GM20431 (cell line): Measurements from ENCODE around the gene OPCML.

ENCODE experiments used
- in situ Hi-C: fragments of 300-500 bp; cut with MseI, MboI; formaldehyde crosslinking; loops from one replicate; pipeline ENCODE4 v1.15.0; 2020; ENCODE audit warnings: low sequenced_read_pairs; ENCODE audit not compliant: unreplicated experiment

Gene OPCML

DNA sequence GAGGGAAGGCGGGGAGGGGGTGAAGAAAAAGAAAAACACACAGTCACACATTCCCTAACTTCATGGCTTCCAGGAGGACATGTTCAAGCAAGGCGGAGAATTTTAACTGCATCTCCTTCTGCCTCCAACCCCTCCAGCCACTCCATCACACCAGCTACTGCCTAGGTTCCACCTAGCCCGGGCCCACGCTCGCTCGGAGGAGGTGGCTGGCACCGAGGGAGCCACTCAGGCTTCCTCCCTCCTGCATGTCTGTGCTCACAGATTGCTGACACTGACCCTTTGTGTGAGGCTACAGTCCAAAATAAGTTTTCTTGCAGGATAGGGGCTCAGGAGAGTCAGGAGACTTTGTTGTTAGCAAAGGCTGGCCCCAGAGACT is 9.4 kb upstream of the OPCML start:
- in situ Hi-C loops: no loop called here

DNA sequence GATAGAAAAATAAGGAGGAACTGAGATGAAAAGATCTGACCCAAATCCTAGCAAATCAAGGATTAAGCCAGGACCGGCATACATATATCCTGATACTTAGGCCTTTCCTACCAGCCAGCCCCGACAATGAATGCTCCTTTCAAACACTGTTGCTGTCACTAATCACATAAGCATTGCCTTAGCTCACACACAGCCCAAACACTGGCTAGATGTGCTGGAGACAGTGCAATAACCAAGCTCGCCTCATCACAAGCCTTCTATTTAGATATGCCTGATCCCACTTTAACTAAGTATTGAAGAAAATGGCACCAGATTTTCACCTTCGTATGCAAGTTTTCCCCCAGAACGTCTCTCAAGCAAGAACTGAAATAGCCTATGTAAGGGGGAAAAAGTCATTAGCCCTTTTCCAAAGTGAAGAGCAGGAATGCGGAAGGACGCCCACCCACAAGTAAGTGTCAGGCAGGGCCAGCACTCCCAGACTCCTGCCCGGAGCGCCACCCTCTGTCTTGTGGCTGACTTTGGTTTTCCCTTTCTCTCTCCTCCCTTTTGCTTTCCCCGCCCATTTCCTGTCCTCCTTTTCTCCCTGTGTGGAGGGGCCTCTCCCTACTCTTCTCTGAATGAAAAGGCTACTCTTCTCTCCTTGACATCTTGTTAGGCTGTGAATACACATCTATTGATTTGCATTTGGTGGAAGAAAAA is 8.9 kb upstream of the OPCML start:
- in situ Hi-C loops: no loop called here

DNA sequence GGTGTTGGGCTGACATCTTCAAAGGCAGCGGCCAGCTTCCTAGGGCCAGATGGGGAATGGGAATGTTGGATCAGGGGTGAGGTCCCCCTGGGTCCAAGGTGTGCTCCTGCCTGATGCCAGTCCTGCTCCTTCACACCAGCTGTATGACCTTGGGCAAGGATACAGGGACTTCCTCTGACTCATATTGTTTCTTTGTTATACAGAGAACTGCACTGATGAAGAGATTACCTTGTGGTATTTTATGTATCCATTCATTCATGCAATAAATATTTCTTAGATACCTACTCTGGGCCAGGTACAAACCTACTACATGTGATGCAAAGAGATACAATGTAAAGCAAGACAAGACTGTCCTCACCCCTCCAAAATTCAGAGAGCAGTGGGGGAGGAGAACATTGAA is 3.9 kb upstream of the OPCML start:
- in situ Hi-C loops: no loop called here

DNA sequence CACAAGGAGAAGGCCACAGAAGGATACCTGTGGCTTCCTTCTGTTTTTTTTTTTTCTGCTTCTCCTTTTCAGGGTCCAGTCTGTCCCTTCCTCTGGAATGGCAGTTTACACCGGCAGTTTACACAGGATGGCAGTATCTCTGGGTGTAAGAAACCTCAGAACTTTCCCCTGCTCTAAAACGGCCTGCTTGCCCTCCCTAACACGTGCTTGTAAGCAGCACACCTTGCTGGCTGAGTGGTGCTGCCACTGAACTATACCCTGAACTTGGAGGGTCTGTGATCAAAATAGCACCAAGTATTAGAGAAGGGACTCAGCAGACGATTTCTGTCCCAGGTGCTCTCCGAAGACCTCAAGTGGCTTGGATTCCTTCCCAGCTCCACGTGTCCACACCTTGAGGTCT is 904 bp upstream of the OPCML start:
- in situ Hi-C loops: no loop called here

DNA sequence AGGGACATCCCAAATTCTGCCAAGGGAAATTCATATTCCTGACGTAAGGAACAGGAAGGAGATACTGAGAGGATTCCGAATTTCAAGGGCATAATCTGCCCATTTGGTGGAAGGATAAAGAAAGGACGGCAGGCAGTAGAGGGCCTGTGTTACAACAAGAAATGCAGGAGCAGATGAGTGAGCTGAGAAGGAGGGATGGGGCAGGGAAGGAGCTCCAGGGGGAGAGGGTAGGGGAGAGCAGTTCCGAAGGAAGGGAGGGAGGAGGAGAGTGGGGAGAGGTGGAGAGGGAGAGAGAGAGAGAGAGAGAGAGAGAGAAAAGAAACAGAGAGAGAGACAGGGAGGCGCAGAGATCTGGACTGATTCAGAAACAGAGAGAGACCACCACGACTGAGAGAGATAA is 843 bp downstream of the OPCML start:
- in situ Hi-C loops: no loop called here

DNA sequence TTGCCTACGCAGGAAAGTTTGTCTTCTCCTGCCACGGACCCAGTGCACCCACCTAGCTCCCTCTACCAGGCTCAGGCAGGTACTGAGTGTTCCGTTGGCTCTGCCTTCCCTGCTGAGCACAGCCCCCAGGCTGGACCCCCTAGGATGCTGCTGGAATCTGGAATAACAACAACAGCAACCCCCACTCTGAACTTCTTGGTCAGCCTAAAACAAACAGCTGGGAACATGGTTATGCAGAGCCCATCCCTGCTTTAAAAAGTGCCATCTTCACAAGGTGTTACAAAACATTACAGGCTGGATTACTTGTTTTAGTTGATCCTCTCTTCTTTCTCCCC is 1.8 kb downstream of the OPCML start:
- in situ Hi-C loops: no loop called here

DNA sequence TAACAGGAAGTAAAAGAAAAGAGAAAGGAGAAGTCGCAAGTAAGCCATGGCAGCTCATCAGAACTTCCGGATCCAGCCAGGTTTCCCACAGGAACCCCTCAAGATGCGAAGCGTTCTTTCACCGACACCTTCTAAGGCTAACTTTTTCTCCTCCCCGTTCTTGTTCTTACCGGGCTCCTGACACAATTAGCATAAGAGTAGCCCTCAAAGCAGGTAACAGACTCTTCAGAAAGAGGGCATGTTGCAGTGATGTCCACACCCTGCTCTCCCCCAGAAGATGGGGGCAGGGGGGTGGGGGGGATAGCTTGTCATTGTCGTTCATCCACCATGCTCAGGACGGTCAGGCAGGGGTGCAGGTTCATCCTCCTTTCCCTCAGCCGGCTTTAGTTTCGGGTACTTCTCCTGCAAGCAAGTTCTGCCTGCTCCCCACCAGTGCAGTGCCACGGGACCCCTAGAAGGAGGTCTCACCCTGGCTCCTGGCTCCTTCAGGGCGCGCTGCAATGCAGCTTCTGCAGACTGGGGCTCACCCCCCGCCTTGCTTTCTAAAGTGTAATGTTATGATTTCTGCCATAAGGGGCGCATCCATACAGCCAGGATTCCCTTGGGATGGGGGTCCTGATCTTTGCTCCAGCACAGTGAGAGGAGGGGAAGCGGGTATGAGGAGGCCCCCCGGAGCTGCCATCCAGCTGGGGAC is 2.3 kb downstream of the OPCML start:
- in situ Hi-C loops: no loop called here

DNA sequence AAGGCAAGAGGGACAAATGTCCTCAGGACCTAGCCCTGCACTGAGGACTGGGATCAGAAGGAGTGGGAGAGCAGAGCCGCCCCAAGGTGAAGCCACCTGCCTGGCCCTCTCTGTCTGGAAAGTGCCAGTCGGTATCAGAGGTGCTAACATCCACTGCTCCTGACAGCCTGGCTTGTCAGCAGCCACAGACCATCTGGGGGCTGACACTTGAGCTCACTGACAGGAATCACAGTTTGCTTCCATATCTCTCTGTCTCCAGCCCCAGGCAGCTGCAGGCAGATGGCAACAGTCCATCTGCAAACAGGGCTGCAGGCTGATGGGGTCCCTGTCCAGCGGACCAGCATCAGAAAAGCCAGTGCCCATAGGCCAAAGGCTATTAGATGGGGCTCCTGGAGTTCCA is 5.5 kb downstream of the OPCML start:
- in situ Hi-C loops: no loop called here

DNA sequence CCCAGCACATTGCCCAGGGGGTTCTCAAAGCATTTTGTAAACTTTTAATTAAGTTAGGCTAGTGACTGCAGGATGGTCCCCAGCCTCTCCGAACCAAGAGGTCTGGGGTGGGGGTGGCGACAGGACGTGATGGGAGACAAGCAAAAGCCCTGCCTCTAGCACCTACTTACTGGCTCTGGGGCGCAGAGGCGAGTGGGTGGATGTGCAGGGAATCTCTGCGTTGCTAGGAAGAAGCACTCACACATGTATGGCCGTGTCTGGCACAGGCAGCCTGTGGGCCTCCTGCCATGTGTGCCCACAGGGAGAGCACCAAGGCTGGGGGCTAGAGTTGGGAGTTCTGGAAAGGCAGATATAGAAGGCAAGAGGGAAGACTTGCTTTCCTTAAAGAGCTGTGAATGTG is 6.3 kb downstream of the OPCML start:
- in situ Hi-C loops: no loop called here

DNA sequence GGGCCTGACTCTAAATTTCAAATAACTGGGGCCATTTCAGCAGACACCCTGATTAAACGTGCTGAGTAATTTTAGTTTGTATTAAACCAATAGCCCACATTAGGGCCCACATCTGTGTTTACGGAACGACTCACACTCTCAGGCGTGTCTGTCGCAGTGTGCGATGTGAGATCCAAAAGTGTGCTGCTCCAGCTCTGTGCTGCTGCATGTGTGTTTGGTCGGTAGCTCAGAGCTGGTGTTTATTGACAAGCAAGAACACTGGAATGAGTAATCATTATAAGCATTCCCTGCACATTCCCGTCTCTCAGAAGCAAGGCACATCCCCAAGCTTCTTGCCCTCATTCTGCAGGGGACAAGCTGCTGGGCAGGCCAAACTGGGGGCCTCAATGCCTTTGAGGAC is 7.8 kb downstream of the OPCML start:
- in situ Hi-C loops: no loop called here

DNA sequence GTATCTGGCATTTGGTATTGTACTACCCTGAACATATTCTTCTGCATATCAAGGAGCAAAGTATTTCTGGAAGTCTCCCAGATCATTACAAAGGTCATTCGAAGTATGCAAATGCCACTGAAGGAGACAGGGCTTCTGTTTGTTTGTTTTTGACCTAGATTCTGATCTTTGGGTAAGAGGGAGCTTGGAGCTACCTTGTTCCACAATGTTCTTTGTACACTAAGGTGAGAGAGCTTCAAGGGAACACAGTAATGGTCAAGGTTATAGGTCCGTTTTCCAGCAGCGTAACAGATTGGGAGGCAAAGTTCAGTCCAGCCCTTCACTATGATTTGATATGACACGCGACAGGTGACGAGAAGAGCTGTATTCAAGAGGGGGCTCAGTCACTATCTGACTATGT is 10.0 kb downstream of the OPCML start:
- in situ Hi-C loops: no loop called here

DNA sequence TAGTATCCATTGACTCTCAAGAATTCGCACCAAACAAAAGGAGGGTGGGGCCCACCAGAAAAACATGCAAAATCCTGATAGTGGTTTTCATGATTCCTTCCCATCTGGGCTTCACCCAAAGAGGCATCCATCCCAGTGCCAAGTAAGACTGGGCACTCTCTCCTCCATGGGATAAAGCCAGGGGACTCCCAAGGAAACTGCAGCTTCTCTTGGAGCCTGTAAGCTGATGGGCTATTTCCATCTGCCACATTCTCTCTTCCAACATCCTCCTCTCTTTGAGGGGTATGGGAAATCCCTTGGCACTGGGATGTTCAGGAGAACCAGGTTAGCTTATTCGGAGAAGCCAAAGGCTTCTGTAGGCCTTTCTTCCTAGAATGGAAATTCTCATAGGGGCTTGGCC is 10.8 kb downstream of the OPCML start:
- in situ Hi-C loops: no loop called here

DNA sequence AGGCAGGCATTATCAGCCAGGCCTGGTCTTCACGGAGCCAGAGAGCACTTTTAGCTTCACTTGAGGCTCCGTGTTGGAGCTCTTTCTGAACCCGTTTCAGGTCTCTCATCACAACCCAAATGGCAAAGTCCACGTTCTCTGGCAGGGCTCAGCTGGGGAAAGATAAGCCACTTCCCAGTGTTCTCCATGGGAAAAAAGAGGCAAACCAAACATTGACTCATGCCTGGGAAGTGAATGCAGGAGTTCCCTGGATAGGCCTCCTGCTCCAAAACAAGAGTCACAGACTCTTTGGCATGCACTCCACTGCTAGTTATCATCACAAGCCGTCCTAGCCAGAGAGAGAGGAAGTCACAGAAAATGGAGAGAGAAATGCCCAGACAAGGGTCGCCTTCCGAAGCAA is 11.6 kb downstream of the OPCML start:
- in situ Hi-C loops: no loop called here

DNA sequence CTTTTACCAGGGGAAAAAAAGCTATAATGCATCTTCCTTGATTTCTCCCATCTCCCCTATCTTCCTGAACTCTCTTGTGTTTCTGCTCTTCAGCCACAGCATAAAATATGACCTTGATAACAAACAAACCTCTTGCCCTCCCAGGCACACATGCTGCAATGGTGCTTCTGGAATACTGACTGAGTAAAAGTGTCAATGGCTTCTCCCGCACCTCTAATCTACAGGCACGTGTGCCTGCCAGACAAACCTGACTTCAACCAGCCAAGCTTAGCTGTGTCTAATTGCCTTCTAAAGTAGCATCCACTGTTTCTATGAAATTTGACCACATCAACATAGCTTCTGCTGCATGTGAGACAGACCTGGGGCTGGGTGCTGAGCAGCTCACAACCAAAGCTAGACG is 12.7 kb downstream of the OPCML start:
- in situ Hi-C loops: no loop called here

DNA sequence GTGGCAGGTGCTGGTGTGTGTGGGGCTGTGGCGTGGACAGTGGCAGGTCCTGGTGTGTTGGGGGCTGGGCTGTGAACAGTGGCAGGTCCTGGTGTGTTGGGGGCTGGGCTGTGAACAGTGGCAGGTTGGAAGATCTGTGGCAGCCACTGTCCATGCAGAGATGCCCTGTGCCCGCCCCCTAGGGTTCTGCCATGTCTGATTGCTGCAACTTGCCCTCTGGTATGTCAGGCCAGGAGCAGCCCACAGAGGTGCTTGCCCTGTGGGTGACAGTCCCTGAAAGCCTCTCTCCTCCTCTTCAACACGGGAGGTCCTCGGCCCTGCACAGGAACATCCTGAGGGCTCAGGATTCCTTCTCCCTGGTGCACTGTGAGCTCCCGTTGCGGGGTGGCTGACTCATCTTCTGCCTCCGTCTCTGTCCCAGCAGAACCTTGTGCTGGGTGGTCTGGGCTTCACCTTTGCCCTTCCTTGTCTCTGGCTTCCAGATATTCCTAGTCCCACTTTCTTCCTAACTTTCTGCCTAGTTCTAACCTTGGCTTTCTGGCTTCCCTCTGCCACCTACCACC is 13.5 kb downstream of the OPCML start:
- in situ Hi-C loops: no loop called here

DNA sequence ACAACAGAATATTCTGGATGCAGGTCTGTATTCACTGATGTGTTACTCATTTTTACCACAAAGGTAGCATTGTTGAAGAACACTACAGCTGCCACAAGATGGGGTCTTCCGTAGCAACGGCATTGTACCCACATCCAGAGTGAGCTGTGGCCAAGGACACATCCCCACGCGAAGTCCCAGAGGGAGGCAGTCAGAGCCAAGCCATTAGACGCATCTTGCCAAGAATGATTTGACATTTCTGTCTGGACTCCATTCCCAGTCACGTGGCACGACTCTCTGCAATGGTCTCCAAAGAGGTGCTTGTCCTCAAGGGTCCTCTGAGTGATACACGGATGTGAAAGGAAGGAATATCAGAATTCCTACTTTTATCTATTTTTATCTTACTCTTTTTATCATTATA is 15.5 kb downstream of the OPCML start:
- in situ Hi-C loops: no loop called here

DNA sequence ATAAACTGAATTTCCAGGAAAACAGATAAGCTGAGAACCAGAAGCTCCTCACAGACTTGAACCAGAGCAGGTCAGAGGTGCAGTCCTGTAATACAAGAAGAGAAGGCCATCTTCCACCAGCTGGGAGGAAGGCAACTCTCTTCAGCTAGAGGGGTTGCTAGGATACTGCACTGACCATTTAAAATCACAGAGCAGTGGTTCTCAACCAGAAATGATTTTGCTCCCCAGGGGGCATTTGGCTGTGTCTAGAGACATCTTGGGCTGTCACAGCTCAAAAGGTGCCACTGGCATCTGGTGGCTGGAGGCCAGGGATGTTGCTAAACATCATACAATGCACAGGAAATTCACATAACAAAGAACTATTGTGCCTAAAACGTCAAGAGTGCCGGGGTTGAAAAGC is 17.2 kb downstream of the OPCML start:
- in situ Hi-C loops: no loop called here

DNA sequence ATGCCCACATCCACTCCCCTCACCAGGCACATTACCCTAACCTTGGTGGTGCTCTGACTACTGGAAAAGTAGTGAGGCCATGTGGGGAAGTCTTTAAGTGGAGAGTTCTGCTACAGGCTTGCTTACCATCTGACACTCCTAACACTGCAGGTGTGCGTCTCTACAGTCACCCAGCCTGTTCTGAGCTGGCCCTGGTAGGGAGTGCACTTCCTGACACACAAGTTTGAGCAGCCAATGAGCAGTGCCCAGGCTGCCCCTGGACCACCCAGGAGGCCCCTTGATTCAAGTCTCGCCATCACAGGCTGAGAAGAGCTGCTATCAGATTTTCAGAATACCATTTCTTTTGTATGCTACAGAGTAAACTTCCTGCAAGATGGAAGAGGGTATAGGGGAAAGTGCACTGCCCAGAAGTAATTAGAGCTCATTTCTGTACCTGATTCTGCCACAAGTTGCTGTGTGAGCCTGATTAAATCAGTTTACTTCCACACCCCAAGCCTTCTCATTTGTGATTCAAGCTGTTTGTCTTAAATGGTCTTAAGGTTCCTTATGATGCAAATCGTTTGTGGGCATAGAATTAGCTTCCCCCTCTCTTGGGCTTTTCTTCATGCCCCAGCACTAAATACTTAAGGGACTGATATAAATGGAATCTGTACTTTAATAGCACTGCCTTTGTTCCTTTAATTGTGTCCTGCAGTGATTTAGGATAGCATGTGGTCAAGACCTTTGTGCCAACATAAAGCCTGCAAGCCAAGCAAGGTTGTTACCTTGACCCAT is 22.2 kb downstream of the OPCML start:
- in situ Hi-C loops: no loop called here

DNA sequence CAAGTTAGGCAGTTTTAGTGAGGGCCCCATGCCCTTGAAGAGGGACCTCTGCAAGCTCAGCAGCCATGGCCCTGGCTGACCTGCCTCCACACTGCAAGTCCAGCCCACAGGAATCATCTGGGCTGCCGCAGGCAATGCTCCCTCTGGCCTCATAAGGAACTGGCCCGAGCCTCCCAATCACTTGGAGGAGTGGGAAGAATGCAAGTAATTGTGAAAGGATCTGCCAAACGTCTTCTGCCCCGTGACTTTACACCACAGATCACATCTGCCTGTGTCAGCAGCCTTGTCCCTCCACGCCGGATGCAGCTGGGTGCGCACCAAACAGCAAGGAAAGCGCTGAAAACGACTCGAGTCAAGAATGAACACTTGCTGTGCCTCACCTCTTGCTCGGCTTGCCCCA is 23.8 kb downstream of the OPCML start:
- in situ Hi-C loops: no loop called here

DNA sequence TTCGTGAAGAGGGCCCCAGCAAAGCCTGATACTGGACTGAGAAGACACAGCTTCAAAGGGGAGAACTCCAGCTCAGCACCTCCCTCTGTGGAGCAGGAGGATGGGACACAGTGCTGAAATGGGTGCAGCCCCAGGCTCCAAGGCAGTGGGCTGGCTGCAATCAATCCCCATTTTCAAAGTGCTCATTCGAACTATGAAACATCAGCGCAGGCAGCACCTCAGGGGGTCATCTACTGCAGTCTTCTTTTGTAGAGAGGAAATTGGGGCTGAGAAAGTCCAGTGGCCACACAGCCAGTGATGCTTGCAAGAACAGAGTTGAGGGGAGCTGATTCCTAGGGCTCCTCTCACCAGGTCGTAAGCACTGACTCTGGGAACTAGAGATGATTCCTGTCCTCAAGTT is 25.1 kb downstream of the OPCML start:
- in situ Hi-C loops: no loop called here

DNA sequence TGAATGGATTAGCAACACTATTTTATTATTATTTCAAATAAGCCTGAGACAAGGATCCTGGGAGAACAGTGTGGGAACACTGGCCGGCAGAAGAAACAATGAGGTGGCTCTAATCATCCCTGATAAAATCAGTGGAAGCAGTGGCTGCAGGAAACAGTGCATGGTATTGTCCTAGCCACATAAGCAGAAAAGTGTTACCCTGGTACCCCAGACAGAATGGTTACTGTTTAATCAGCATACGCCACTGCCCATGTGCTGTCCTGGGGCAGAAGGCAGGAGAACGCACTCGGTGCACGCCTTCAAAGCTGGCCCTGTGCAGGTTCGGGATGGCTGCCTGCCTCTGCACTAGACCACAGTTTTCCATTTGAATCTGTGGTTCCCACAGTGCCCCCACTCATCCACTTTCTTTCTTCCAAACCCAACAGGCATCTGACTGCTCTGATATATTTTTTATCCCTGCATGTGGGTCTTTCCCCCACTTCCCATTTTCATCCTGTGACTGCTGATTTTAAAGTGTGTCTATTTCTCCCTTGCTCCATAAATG is 25.7 kb downstream of the OPCML start:
- in situ Hi-C loops: no loop called here
